HEK293 (cell line): ENCODE results near the gene VEGFA.

Source experiments
- CTCF ChIP-seq: fragments of 450-650 bp; formaldehyde crosslinking; IDR thresholded peaks from 2 replicates; pipeline ENCODE4 v1.5.1; 2016; ENCODE audit warnings: missing biosample characterization, missing genetic modification characterization
- SP2 ChIP-seq: fragments of 450-650 bp; formaldehyde crosslinking; IDR thresholded peaks from 2 replicates; pipeline ENCODE4 v1.5.1; 2016; ENCODE audit warnings: missing biosample characterization, missing genetic modification characterization
- TCF7L2 ChIP-seq: IDR thresholded peaks from 2 replicates; pipeline ENCODE4 v1.6.1; 2011; ENCODE audit warnings: low read depth, mild to moderate bottlenecking, inconsistent platforms, low read length, moderate library complexity, borderline replicate concordance
- ZBTB1 ChIP-seq: fragments of 450-650 bp; formaldehyde crosslinking; IDR thresholded peaks from 2 replicates; pipeline ENCODE4 v1.5.1; 2016; ENCODE audit warnings: missing biosample characterization, missing genetic modification characterization
- ZBTB8A ChIP-seq: fragments of 450-650 bp; formaldehyde crosslinking; IDR thresholded peaks from 2 replicates; pipeline ENCODE4 v1.5.1; 2016; ENCODE audit warnings: missing biosample characterization, missing genetic modification characterization
- ZNF146 ChIP-seq: fragments of 450-650 bp; formaldehyde crosslinking; IDR thresholded peaks from 2 replicates; pipeline ENCODE4 v1.5.1; 2016; ENCODE audit warnings: missing biosample characterization, missing genetic modification characterization
- ZNF239 ChIP-seq: fragments of 450-650 bp; formaldehyde crosslinking; IDR thresholded peaks from 2 replicates; pipeline ENCODE4 v1.5.1; 2016; ENCODE audit warnings: missing biosample characterization, missing genetic modification characterization
- ZNF274 ChIP-seq, 2 experiments: fragments of 200-500 bp in 1 of 2; fragments of 450-650 bp in 1 of 2; sonication (Bioruptor generic) in 1 of 2; formaldehyde crosslinking in 1 of 2; IDR thresholded peaks; 2 replicates each; pipeline versions ENCODE4 v1.5.1 to v1.6.1; 2014 to 2016; ENCODE audit warnings: borderline replicate concordance in 1 of 2, inconsistent platforms in 1 of 2, low read length in 1 of 2, missing biosample characterization in 1 of 2, missing genetic modification characterization in 1 of 2
- ZNF416 ChIP-seq: fragments of 450-650 bp; formaldehyde crosslinking; IDR thresholded peaks from 2 replicates; pipeline ENCODE4 v1.5.1; 2016; ENCODE audit warnings: missing biosample characterization, missing genetic modification characterization
- ZNF501 ChIP-seq: fragments of 450-650 bp; formaldehyde crosslinking; IDR thresholded peaks from 2 replicates; pipeline ENCODE4 v1.5.1; 2016; ENCODE audit warnings: missing biosample characterization, missing genetic modification characterization
- ZNF777 ChIP-seq: fragments of 450-650 bp; formaldehyde crosslinking; IDR thresholded peaks from 2 replicates; pipeline ENCODE4 v1.5.1; 2017; ENCODE audit warnings: missing biosample characterization, missing genetic modification characterization, borderline replicate concordance
- TF ChIP-seq, protein P1 (sequence below): fragments of 450-650 bp; formaldehyde crosslinking; IDR thresholded peaks from 2 replicates; pipeline ENCODE4 v1.5.1; 2016; ENCODE audit warnings: missing biosample characterization, missing genetic modification characterization
- TF ChIP-seq, protein P2 (sequence below): fragments of 450-650 bp; formaldehyde crosslinking; IDR thresholded peaks from 2 replicates; pipeline ENCODE4 v1.5.1; 2017; ENCODE audit warnings: missing biosample characterization, mild to moderate bottlenecking, missing genetic modification characterization, moderate library complexity
- TF ChIP-seq, protein P3 (sequence below): fragments of 450-650 bp; formaldehyde crosslinking; conservative IDR thresholded peaks from 2 replicates; pipeline ENCODE4 v1.5.1; 2016; ENCODE audit warnings: low read depth, missing biosample characterization, missing genetic modification characterization

- no peak for TF ChIP-seq SP2 (tag by site-specific recombination)
- no peak for TF ChIP-seq ZNF777 (tag by site-specific recombination)
- no peak for TF ChIP-seq CTCF
- TF ChIP-seq ZNF416 (tag by site-specific recombination) = no peak
- no peak for TF ChIP-seq ZNF146 (tag by site-specific recombination)
- TF ChIP-seq, protein P1, sequence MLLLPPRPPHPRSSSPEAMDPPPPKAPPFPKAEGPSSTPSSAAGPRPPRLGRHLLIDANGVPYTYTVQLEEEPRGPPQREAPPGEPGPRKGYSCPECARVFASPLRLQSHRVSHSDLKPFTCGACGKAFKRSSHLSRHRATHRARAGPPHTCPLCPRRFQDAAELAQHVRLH (tag by site-specific recombination) = no peak
- TF ChIP-seq, protein P2, sequence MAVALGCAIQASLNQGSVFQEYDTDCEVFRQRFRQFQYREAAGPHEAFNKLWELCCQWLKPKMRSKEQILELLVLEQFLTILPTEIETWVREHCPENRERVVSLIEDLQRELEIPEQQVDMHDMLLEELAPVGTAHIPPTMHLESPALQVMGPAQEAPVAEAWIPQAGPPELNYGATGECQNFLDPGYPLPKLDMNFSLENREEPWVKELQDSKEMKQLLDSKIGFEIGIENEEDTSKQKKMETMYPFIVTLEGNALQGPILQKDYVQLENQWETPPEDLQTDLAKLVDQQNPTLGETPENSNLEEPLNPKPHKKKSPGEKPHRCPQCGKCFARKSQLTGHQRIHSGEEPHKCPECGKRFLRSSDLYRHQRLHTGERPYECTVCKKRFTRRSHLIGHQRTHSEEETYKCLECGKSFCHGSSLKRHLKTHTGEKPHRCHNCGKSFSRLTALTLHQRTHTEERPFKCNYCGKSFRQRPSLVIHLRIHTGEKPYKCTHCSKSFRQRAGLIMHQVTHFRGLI (tag by site-specific recombination) = no peak
- no peak for TF ChIP-seq ZBTB1 (tag by site-specific recombination)
- no peak for TF ChIP-seq ZNF274 (IDR thresholded peaks at IDR 0.05; ENCODE audit: low read length)
- TF ChIP-seq ZNF274 (tag by site-specific recombination; IDR thresholded peaks at IDR 0.05; ENCODE audit: borderline replicate concordance) = no peak
- no peak for TF ChIP-seq ZNF501 (tag by site-specific recombination)
- TF ChIP-seq TCF7L2 = no peak
- no peak for TF ChIP-seq ZNF239
- no peak for TF ChIP-seq ZBTB8A (tag by site-specific recombination)
- TF ChIP-seq, protein P3, sequence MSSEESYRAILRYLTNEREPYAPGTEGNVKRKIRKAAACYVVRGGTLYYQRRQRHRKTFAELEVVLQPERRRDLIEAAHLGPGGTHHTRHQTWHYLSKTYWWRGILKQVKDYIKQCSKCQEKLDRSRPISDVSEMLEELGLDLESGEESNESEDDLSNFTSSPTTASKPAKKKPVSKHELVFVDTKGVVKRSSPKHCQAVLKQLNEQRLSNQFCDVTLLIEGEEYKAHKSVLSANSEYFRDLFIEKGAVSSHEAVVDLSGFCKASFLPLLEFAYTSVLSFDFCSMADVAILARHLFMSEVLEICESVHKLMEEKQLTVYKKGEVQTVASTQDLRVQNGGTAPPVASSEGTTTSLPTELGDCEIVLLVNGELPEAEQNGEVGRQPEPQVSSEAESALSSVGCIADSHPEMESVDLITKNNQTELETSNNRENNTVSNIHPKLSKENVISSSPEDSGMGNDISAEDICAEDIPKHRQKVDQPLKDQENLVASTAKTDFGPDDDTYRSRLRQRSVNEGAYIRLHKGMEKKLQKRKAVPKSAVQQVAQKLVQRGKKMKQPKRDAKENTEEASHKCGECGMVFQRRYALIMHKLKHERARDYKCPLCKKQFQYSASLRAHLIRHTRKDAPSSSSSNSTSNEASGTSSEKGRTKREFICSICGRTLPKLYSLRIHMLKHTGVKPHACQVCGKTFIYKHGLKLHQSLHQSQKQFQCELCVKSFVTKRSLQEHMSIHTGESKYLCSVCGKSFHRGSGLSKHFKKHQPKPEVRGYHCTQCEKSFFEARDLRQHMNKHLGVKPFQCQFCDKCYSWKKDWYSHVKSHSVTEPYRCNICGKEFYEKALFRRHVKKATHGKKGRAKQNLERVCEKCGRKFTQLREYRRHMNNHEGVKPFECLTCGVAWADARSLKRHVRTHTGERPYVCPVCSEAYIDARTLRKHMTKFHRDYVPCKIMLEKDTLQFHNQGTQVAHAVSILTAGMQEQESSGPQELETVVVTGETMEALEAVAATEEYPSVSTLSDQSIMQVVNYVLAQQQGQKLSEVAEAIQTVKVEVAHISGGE (tag by site-specific recombination) = no peak
These were observed 21.9 kb downstream of the VEGFA start for GRCh38 chr6:43791745-43792422.
